H9 (cell line): ENCODE data around the gene CHL1. TPM values are rescaled to one million over a fixed set of nuclear protein-coding genes. Genes with fewer than 3 reads are reported as not detected.

ENCODE experiments used
- DNase-seq: peaks from one replicate; pipeline ENCODE4 v3.0.0-alpha.2; 2017
- H2AFZ ChIP-seq: one replicate; pipeline ENCODE4 v1.6.1; 2013; ENCODE audit warnings: mild to moderate bottlenecking, low read length, control low read depth, moderate library complexity
- H2AK5ac ChIP-seq: 2 replicates; pipeline ENCODE4 v1.6.1; 2013; ENCODE audit warnings: low read length, control low read depth, mixed read lengths; ENCODE audit not compliant: insufficient read length
- H2BK120ac ChIP-seq: one replicate; pipeline ENCODE4 v1.6.1; 2013; ENCODE audit warnings: low read depth, mild to moderate bottlenecking, low read length, control low read depth, inconsistent platforms; ENCODE audit not compliant: poor library complexity, severe bottlenecking
- H2BK12ac ChIP-seq: 2 replicates; pipeline ENCODE4 v1.6.1; 2013; ENCODE audit warnings: low read length, control low read depth, mixed read lengths, low read depth; ENCODE audit not compliant: insufficient read length
- H2BK15ac ChIP-seq: 2 replicates; pipeline ENCODE4 v1.6.1; 2013; ENCODE audit warnings: low read depth, low read length, control low read depth
- H2BK20ac ChIP-seq: one replicate; pipeline ENCODE4 v1.6.1; 2013; ENCODE audit warnings: low read depth, mild to moderate bottlenecking, low read length, control low read depth, inconsistent platforms; ENCODE audit not compliant: poor library complexity, severe bottlenecking
- H2BK5ac ChIP-seq: 2 replicates; pipeline ENCODE4 v1.6.1; 2013; ENCODE audit warnings: low read length, control low read depth, mixed read lengths; ENCODE audit not compliant: insufficient read length
- H3K14ac ChIP-seq: 2 replicates; pipeline ENCODE4 v1.6.1; 2013; ENCODE audit warnings: low read length, control low read depth; ENCODE audit not compliant: insufficient read depth
- H3K18ac ChIP-seq: 2 replicates; pipeline ENCODE4 v1.6.1; 2013; ENCODE audit warnings: low read depth, mild to moderate bottlenecking, mixed read lengths, low read length, control low read depth; ENCODE audit not compliant: insufficient read length
- H3K23ac ChIP-seq: 2 replicates; pipeline ENCODE4 v1.6.1; 2013; ENCODE audit warnings: low read length, control low read depth, mixed read lengths, low read depth; ENCODE audit not compliant: insufficient read length
- H3K23me2 ChIP-seq: 2 replicates; pipeline ENCODE4 v1.6.1; 2013; ENCODE audit warnings: low read depth, mild to moderate bottlenecking, mixed read lengths, low read length, control low read depth; ENCODE audit not compliant: insufficient read length, poor library complexity, severe bottlenecking
- H3K27ac ChIP-seq: 2 replicates; pipeline ENCODE4 v1.5.1; 2013; ENCODE audit warnings: low read length, control low read depth, mixed read lengths, low read depth; ENCODE audit not compliant: insufficient read length
- H3K27me3 ChIP-seq: 2 replicates; pipeline ENCODE4 v1.6.1; 2013; ENCODE audit warnings: low read length, control low read depth, inconsistent platforms; ENCODE audit not compliant: insufficient read depth
- H3K4ac ChIP-seq: 2 replicates; pipeline ENCODE4 v1.6.1; 2013; ENCODE audit warnings: low read depth, mild to moderate bottlenecking, control low read depth, inconsistent platforms, low read length, moderate library complexity
- H3K4me1 ChIP-seq: 2 replicates; pipeline ENCODE4 v1.6.1; 2013; ENCODE audit warnings: low read length, control low read depth, inconsistent platforms; ENCODE audit not compliant: insufficient read depth
- H3K4me2 ChIP-seq: 2 replicates; pipeline ENCODE4 v1.6.1; 2013; ENCODE audit warnings: low read length, control low read depth, mixed read lengths; ENCODE audit not compliant: insufficient read length, insufficient read depth
- H3K56ac ChIP-seq: 2 replicates; pipeline ENCODE4 v1.6.1; 2013; ENCODE audit warnings: low read depth, mild to moderate bottlenecking, mixed read lengths, low read length, control low read depth; ENCODE audit not compliant: insufficient read length
- H3K79me1 ChIP-seq: 2 replicates; pipeline ENCODE4 v1.6.1; 2013; ENCODE audit warnings: low read depth, mild to moderate bottlenecking, moderate library complexity, low read length, control low read depth, inconsistent platforms; ENCODE audit not compliant: insufficient read depth, poor library complexity, severe bottlenecking
- H3K79me2 ChIP-seq: 2 replicates; pipeline ENCODE4 v1.6.1; 2013; ENCODE audit warnings: low read length, control low read depth, inconsistent platforms; ENCODE audit not compliant: insufficient read depth
- H3K9ac ChIP-seq: 2 replicates; pipeline ENCODE4 v1.6.1; 2013; ENCODE audit warnings: low read length, control low read depth, mixed read lengths; ENCODE audit not compliant: insufficient read length; ENCODE audit errors: extremely low read depth
- H3K9me3 ChIP-seq: one replicate; pipeline ENCODE4 v1.6.1; 2013; ENCODE audit warnings: low read depth, low read length, inconsistent platforms; ENCODE audit not compliant: control insufficient read depth
- H3T11ph ChIP-seq: one replicate; pipeline ENCODE4 v1.6.1; 2013; ENCODE audit warnings: mild to moderate bottlenecking, low read length, control low read depth, inconsistent platforms
- H4K20me1 ChIP-seq: one replicate; pipeline ENCODE4 v1.6.1; 2013; ENCODE audit not compliant: control insufficient read depth, insufficient read length, insufficient read depth
- H4K5ac ChIP-seq: 2 replicates; pipeline ENCODE4 v1.6.1; 2013; ENCODE audit warnings: low read depth, mild to moderate bottlenecking, mixed read lengths, low read length, control low read depth; ENCODE audit not compliant: insufficient read length
- H4K8ac ChIP-seq: replicated peaks from 2 replicates; pipeline ENCODE4 v1.6.1; 2013; ENCODE audit warnings: low read length, control low read depth, mixed read lengths, low read depth; ENCODE audit not compliant: insufficient read length
- H4K91ac ChIP-seq: 2 replicates; pipeline ENCODE4 v1.6.1; 2013; ENCODE audit warnings: low read depth, mild to moderate bottlenecking, moderate library complexity, mixed read lengths, low read length, control low read depth; ENCODE audit not compliant: insufficient read length
- H3K27ac Mint-ChIP-seq, 3 experiments: 2 replicates in 2 of 3; 3 replicates in 1 of 3; pipeline ENCODE4 v1.8.0; 2020 to 2021; ENCODE audit warnings: mixed read lengths in 3 of 3, mild to moderate bottlenecking in 1 of 3, moderate library complexity in 1 of 3
- H3K27me3 Mint-ChIP-seq: 2 replicates; pipeline ENCODE4 v1.8.0; 2021; ENCODE audit warnings: low read depth, mild to moderate bottlenecking, moderate library complexity, mixed read lengths
- H3K36me3 Mint-ChIP-seq, 3 experiments: 2 replicates in 2 of 3; 3 replicates in 1 of 3; pipeline ENCODE4 v1.8.0; 2020 to 2021; ENCODE audit warnings: low read depth in 3 of 3, mixed read lengths in 3 of 3; ENCODE audit not compliant: insufficient read depth in 1 of 3
- H3K4me1 Mint-ChIP-seq, 2 experiments: 2 replicates each; pipeline ENCODE4 v1.8.0; 2020; ENCODE audit warnings: mixed read lengths in 2 of 2
- H3K4me3 Mint-ChIP-seq, 2 experiments: 2 replicates in 1 of 2; 3 replicates in 1 of 2; pipeline ENCODE4 v1.8.0; 2020 to 2021; ENCODE audit warnings: mild to moderate bottlenecking in 2 of 2, mixed read lengths in 2 of 2, moderate library complexity in 1 of 2
- H3K9me3 Mint-ChIP-seq, 2 experiments: 2 replicates in 1 of 2; 3 replicates in 1 of 2; pipeline ENCODE4 v1.8.0; 2020; ENCODE audit warnings: mild to moderate bottlenecking in 2 of 2, mixed read lengths in 2 of 2, moderate library complexity in 1 of 2
- CTCF ChIP-seq: fragments of 200-600 bp; sonication (generic); conservative IDR thresholded peaks from 3 replicates; pipeline ENCODE4 v1.8.0; 2021; ENCODE audit warnings: antibody characterized with exemption, mild to moderate bottlenecking
- WGBS: extraction: QIAGEN DNeasy Blood & Tissue Kit; methylation state at CpG from one replicate; pipeline ENCODE4 v1.1.7; 2013; ENCODE audit warnings: missing lambda C conversion rate, low lambda C conversion rate, mixed read lengths; ENCODE audit not compliant: insufficient read length; ENCODE audit errors: extremely low coverage; 5-methylcytosine and 5-hydroxymethylcytosine counted together
- total RNA-seq: library from RNA; stranded (reverse); gene quantifications from 2 replicates; pipeline ENCODE4 v1.2.1, GENCODE V29; 2021

CHL1 gene
- total RNA-seq, 1 experiment from 2014 or later, result not detected

GRCh38 chr3:350871-351371 lies 154.4 kb downstream of the CHL1 start:
- no peak overlapping the region for H3K23ac ChIP-seq
- no peak overlapping the region for H2AFZ ChIP-seq
- no peak overlapping the region for H2BK20ac ChIP-seq
- no peak for DNase-seq
- no peak overlapping the region for H3K9ac ChIP-seq
- Mint-ChIP-seq H3K4me3 (no peak overlapping the region), H3K9me3 (no peaks in the 10 kb centered on the region), H3K27ac (no peak overlapping the region), H3K4me1 (peaks cover 5 to 12% of the 10 kb centered on the region in 2 experiments), H3K36me3 (no peaks in the 10 kb centered on the region), H3K27me3 (peaks cover 14% of the 10 kb centered on the region)
- no peaks in the 10 kb centered on the region for H4K20me1 ChIP-seq
- H2BK120ac ChIP-seq, result no peak overlapping the region
- no peak overlapping the region for H2AK5ac ChIP-seq
- no peak overlapping the region for H3K27ac ChIP-seq
- H4K91ac ChIP-seq, result no peak overlapping the region
- H3K9me3 ChIP-seq, result no peaks in the 10 kb centered on the region
- no CpG with 5 or more reads among the region's 4 CpGs for WGBS
- H3K4me2 ChIP-seq, result no peak overlapping the region
- H3K79me1 ChIP-seq, result no peaks in the 10 kb centered on the region
- H2BK5ac ChIP-seq, result no peak overlapping the region
- TF ChIP-seq CTCF, result no peak
- no peak overlapping the region for H2BK15ac ChIP-seq
- H3K79me2 ChIP-seq, result no peaks in the 10 kb centered on the region
- H3K4ac ChIP-seq, result no peak overlapping the region
- H3K27me3 ChIP-seq, result no peaks in the 10 kb centered on the region
- no peaks in the 10 kb centered on the region for H3K23me2 ChIP-seq
- no peak overlapping the region for H4K5ac ChIP-seq
- H3K18ac ChIP-seq, result no peak overlapping the region
- H3T11ph ChIP-seq, result no peak overlapping the region
- H4K8ac ChIP-seq, result no peak overlapping the region
- H3K4me1 ChIP-seq, result no peaks in the 10 kb centered on the region; the same call in 1 of the 2 replicates
- no peak overlapping the region for H3K14ac ChIP-seq
- H3K56ac ChIP-seq, result no peak overlapping the region
- no peak overlapping the region for H2BK12ac ChIP-seq
